GM12874 (cell line): ENCODE results near the gene PSMD2.

ENCODE experiments used
- CTCF ChIP-seq: IDR thresholded peaks from 2 replicates; pipeline ENCODE4 v1.5.1; 2011; ENCODE audit warnings: low read depth, mild to moderate bottlenecking, control low read depth, low read length, moderate library complexity; ENCODE audit not compliant: insufficient read depth

PSMD2 gene

GRCh38 chr3:184352149-184352785 lies 53.2 kb downstream of the PSMD2 start:
- TF ChIP-seq CTCF: no peak

- TF ChIP-seq CTCF: no peak
Measured at GRCh38 chr3:184352897-184353545, 54.0 kb downstream of the PSMD2 start.

- no peak for TF ChIP-seq CTCF
Measured at GRCh38 chr3:184353546-184353941, 54.5 kb downstream of the PSMD2 start.

GRCh38 chr3:184354121-184354728 lies 55.2 kb downstream of the PSMD2 start:
- peak; percentile 88 for TF ChIP-seq CTCF

GRCh38 chr3:184354754-184355153 lies 55.7 kb downstream of the PSMD2 start:
- TF ChIP-seq CTCF: no peak

GRCh38 chr3:184355261-184356040 lies 56.4 kb downstream of the PSMD2 start:
- TF ChIP-seq CTCF: no peak
